Measurements from ENCODE around the gene ALS2CL.

The ALS2CL gene

DNA sequence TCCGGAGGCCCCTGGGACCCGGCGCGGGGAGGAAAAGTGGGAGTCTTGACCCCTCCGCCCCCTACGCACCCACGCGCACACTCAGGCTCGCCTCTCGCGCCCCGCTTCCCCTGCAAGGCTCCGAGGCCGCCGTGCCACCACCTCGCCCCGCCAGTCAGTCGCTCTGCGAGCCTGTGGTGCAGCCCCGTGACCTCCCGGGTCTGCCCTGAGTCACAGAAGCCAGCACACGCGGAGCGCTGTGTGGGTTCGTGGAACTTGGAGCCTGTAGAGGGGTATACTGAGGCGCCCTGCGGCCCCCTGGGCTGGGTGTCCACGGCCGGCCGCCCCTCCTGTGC, 380 bp upstream of the ALS2CL start:
- peak overlapping the region; percentile 59 for H3K4me3 ChIP-seq (ENCODE audit: low read length)
- TF ChIP-seq, protein P1, sequence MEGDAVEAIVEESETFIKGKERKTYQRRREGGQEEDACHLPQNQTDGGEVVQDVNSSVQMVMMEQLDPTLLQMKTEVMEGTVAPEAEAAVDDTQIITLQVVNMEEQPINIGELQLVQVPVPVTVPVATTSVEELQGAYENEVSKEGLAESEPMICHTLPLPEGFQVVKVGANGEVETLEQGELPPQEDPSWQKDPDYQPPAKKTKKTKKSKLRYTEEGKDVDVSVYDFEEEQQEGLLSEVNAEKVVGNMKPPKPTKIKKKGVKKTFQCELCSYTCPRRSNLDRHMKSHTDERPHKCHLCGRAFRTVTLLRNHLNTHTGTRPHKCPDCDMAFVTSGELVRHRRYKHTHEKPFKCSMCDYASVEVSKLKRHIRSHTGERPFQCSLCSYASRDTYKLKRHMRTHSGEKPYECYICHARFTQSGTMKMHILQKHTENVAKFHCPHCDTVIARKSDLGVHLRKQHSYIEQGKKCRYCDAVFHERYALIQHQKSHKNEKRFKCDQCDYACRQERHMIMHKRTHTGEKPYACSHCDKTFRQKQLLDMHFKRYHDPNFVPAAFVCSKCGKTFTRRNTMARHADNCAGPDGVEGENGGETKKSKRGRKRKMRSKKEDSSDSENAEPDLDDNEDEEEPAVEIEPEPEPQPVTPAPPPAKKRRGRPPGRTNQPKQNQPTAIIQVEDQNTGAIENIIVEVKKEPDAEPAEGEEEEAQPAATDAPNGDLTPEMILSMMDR (conservative IDR thresholded peaks at IDR 0.05; ENCODE audit: low read depth, low read length): no peak
- no peak for DNase-seq (ENCODE audit: low read depth)

DNA sequence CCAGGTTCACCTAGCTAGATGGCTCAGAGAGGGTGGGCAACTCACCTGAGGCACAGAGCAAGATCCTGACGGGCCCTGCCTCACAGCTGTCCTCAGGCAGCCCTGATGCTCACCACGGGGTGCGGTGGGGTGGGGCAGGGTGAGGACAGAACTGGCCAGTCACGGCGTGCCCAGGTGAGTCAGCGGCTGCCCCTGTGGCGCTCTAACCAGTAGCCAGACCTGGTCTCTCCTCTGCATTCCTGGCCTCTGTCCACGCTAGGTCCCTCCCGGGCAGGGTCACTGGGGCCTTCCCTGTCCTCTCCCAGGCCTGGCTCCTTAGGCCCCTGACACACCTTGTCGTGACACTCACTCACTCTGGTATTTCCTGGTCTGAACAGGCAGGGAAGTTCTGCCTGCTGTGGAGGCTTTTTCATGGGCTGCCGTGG, 901 bp downstream of the ALS2CL start:
- peak overlapping the region; percentile 59 for H3K4me3 ChIP-seq (ENCODE audit: low read length)
- DNase-seq (ENCODE audit: low read depth): no peak

DNA sequence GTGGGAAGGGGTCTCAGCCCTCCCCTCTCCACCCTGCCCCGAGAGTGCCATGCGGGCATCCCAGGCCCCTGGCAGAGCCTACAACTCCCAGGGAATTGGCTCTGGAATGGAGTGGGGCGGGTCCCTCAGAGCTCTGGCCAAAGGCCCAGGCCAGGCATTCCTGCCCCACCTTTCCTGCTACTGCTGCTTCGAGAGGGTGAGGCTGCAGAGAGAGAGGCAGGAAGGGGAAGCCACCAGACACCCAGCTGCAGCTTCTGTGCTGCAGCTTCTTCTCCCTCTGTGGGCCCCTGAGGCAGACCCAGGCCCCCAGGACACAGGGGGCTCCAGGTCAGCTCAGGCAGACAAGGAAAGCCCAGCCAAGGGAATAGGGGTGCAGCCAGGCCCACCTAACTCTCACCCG, 2.7 kb downstream of the ALS2CL start:
- DNase-seq (ENCODE audit: low read depth): no peak
- no peak overlapping the region for H3K4me3 ChIP-seq (ENCODE audit: low read length)
- TF ChIP-seq, protein P1 (conservative IDR thresholded peaks at IDR 0.05; ENCODE audit: low read depth, low read length): no peak

More for the DNA sequence above, 901 bp downstream of the ALS2CL start:
- TF ChIP-seq, protein P1 (conservative IDR thresholded peaks at IDR 0.05; ENCODE audit: low read depth, low read length): no peak

DNA sequence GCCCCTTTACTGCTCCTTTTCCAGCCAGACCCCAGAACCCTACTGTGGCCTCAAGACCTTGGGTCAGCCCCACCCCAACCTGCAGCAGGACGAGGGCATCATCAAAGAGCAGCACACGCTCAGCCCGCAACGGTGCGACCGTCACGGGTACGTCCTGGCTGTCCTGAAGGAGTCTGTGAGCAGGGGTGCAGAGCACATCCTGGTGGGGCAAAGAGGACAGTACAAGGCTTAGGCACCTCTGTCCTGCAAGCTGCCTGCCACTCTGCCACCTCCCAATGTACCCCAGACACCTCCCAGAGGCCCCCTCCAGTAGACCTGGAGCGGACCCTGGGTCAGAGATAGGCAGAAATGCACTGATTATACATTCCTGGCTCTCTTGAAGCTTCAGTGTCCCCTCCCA, 8.0 kb downstream of the ALS2CL start:
- no peak for DNase-seq (ENCODE audit: low read depth)
- no peak overlapping the region for H3K4me3 ChIP-seq (ENCODE audit: low read length)
- TF ChIP-seq, protein P1 (conservative IDR thresholded peaks at IDR 0.05; ENCODE audit: low read depth, low read length): no peak

DNA sequence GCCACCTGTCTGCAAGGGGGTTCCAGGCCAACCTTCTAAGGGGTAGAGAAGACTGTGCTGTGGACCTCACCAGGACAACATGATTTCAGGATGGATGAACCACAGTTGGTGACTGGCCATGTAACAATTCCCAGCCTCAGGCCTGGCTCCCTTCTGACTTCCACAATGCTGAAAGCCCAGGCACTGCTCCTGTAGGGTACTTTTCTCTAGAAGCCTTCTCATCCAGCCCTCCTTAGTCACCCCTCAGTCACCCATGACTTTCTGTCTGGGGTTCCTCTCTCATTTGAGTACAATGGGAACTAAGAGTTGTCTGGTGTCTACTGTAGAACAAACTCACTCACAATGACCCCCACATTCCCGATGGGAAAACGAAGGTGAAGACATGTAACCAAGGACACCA, 8.6 kb downstream of the ALS2CL start:
- DNase-seq (ENCODE audit: low read depth): no peak
- TF ChIP-seq, protein P1 (conservative IDR thresholded peaks at IDR 0.05; ENCODE audit: low read depth, low read length): no peak
- no peak overlapping the region for H3K4me3 ChIP-seq (ENCODE audit: low read length)

DNA sequence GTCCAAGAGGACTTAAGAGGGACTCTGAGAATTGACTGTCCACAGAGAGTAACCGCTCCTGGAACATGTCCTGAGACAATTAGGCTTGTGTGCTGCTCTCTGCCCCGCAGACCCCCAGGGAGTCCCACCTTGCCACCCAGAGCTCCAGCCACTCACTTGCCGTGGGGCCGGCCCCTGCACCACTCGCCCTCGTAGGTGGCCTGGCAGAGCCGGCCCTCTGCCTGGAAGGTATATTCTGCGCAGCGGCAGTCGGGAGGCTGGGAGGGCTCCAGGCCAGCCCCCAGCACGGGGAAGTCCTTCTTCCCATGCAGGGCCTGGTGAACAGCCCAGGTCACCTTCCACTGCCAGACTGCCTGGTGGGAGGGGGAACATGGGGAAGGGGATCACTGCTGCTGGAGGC, 10.5 kb downstream of the ALS2CL start:
- TF ChIP-seq, protein P1 (conservative IDR thresholded peaks at IDR 0.05; ENCODE audit: low read depth, low read length): no peak
- no peak for DNase-seq (ENCODE audit: low read depth)
- no peak overlapping the region for H3K4me3 ChIP-seq (ENCODE audit: low read length)

DNA sequence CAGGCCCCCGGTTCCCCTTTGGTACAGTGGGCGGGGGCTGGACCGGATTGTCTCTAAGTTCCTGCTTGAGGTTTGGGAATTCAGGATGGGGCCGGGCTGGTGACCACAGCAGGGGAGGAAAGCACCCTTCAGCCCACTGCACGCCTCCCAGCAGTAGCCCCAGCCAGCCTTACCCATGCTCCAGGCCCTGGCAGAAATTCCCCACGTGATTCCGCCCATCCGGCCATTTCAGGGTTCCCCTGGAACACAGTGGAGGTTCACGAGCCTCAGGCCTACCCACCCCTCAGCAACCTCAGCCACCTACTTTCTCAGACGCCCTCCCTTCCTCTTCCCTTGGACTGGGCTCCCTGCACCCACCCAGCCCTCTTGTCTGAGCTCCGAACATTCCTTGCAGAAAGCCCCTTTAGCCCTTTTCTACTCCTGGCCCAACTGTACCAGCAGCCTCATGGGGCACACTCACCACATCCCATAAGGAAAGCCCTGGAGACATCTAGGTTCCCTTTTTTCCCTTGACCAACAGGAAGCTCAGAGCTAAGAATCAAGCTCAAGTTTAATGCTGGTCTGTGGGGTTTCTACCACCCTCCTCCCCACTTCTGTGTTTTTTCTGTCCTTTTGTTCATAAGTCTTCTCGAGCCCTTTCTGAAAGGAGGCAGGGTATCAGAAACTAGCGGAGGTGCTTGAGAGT, 11.5 kb downstream of the ALS2CL start:
- no peak overlapping the region for H3K4me3 ChIP-seq (ENCODE audit: low read length)
- DNase-seq (ENCODE audit: low read depth): no peak
- TF ChIP-seq, protein P1 (conservative IDR thresholded peaks at IDR 0.05; ENCODE audit: low read depth, low read length): no peak
